Amygdala (tissue), 56 donors: ENCODE measurements around the gene HOXA1.

ENCODE experiments used
- DNase-seq, 56 donors: peaks; one replicate each; lab custom pipeline; 2025; lab: John Stamatoyannopoulos, UW

Gene HOXA1

GRCh38 chr7:27132978-27133377 is 37.2 kb upstream of the HOXA1 start:
- DNase-seq, result no peak

GRCh38 chr7:27132214-27132613 is 36.4 kb upstream of the HOXA1 start:
- DNase-seq, result no peak

GRCh38 chr7:27131390-27131819 is 35.6 kb upstream of the HOXA1 start:
- no peak for DNase-seq

- peak in 8 of 56 donors; percentile 4 to 23 (median 6) for DNase-seq
Observed at GRCh38 chr7:27130540-27131389, 35.0 kb upstream of the HOXA1 start, which contains the start of gene HOXA4. Gene HOXA4 (minus strand): TSS chr7:27130757. CDS start chr7:27130733, 24 bp downstream.

GRCh38 chr7:27129729-27130539 is 34.1 kb upstream of the HOXA1 start:
- no peak for DNase-seq

- no peak for DNase-seq
Observed at GRCh38 chr7:27128776-27129728, 33.3 kb upstream of the HOXA1 start.

GRCh38 chr7:27128034-27128433 is 32.2 kb upstream of the HOXA1 start:
- no peak for DNase-seq

- DNase-seq, result no peak
Observed at GRCh38 chr7:27126596-27127327, 31.0 kb upstream of the HOXA1 start.

GRCh38 chr7:27125986-27126394 is 30.2 kb upstream of the HOXA1 start:
- no peak for DNase-seq

- DNase-seq, result no peak
Observed at GRCh38 chr7:27124902-27125689, 29.3 kb upstream of the HOXA1 start.

- DNase-seq, result no peak
Observed at GRCh38 chr7:27124096-27124901, 28.5 kb upstream of the HOXA1 start.

GRCh38 chr7:27123477-27124053 is 27.8 kb upstream of the HOXA1 start:
- no peak for DNase-seq

GRCh38 chr7:27123007-27123476 is 27.2 kb upstream of the HOXA1 start:
- no peak for DNase-seq

- no peak for DNase-seq
Observed at GRCh38 chr7:27122077-27122910, 26.5 kb upstream of the HOXA1 start.

GRCh38 chr7:27121684-27122076 is 25.9 kb upstream of the HOXA1 start:
- no peak for DNase-seq

GRCh38 chr7:27119412-27119911 is 23.7 kb upstream of the HOXA1 start:
- no peak for DNase-seq
